BLaER1 treated with 17β-estradiol and CSF1 and Interleukin-3, amounts not matched to agents 10 nM and 100 nM (cell line): ENCODE data around the gene STAU1.
"Not testable (repeated sequence)": the region's sequence is repeated elsewhere in the genome, so short reads cannot be mapped to it uniquely, and the experiment has no call there.

Experiments used
- H3K27ac ChIP-seq, 11 experiments: shearing (Covaris generic); formaldehyde crosslinking; 2 replicates each; pipeline ENCODE4 v1.8.1; 2022
- H3K27me3 ChIP-seq, 11 experiments: shearing (Covaris generic); formaldehyde crosslinking; 2 replicates each; pipeline ENCODE4 v1.8.1; 2022
- H3K36me3 ChIP-seq, 11 experiments: shearing (Covaris generic); formaldehyde crosslinking; 2 replicates each; pipeline ENCODE4 v1.8.1; 2022
- H3K4me1 ChIP-seq, 10 experiments: shearing (Covaris generic); formaldehyde crosslinking; 2 replicates each; pipeline ENCODE4 v1.8.1; 2022
- H3K4me2 ChIP-seq, 11 experiments: shearing (Covaris generic); formaldehyde crosslinking; 2 replicates each; pipeline ENCODE4 v1.8.1; 2022
- H3K4me3 ChIP-seq, 10 experiments: shearing (Covaris generic); formaldehyde crosslinking; 2 replicates each; pipeline ENCODE4 v1.8.1; 2022
- H3K9ac ChIP-seq, 11 experiments: shearing (Covaris generic); formaldehyde crosslinking; 2 replicates each; pipeline ENCODE4 v1.8.1; 2022
- H3K9me3 ChIP-seq, 11 experiments: shearing (Covaris generic); formaldehyde crosslinking; replicated peaks in 1 of 11; 2 replicates each; pipeline ENCODE4 v1.8.1; 2022
- H4K20me1 ChIP-seq, 11 experiments: shearing (Covaris generic); formaldehyde crosslinking; 2 replicates each; pipeline ENCODE4 v1.8.1; 2022
- Cebpa-rat ChIP-seq, 11 experiments: shearing (Covaris generic); IDR thresholded peaks; 2 replicates each; pipeline ENCODE4 v1.8.1; 2022

The STAU1 gene

GRCh38 chr20:49215232-49215631, 27.1 kb upstream of the STAU1 start:
- Histone ChIP-seq H3K9me3 (peaks cover 18 to 21% (median 19%) of the 10 kb centered on the region in 11 experiments), H3K9ac (no peak overlapping the region), H3K4me3 (no peak overlapping the region), H4K20me1 (peaks cover 0 to 5% (median under 1%) of the 10 kb centered on the region in 11 experiments; a peak in 7 of 22 replicates), H3K36me3 (peaks cover 0 to 1% (median 0%) of the 10 kb centered on the region in 11 experiments; a peak in 2 of 22 replicates), H3K27me3 (no peaks in the 10 kb centered on the region), H3K4me1 (peaks cover 9 to 17% (median 13%) of the 10 kb centered on the region in 10 experiments), H3K27ac (no peak overlapping the region), H3K4me2 (no peak overlapping the region)
- TF ChIP-seq Cebpa-rat (IDR thresholded peaks at IDR 0.05) = no peak

GRCh38 chr20:49214571-49214970, 26.4 kb upstream of the STAU1 start:
- Histone ChIP-seq H3K27ac (no peak overlapping the region), H3K27me3 (no peaks in the 10 kb centered on the region), H3K4me2 (no peak overlapping the region), H4K20me1 (no peaks in the 10 kb centered on the region; a peak in 1 of 22 replicates), H3K4me1 (peaks cover 4 to 13% (median 10%) of the 10 kb centered on the region in 10 experiments; a peak in 17 of 20 replicates), H3K4me3 (no peak overlapping the region), H3K36me3 (no peaks in the 10 kb centered on the region), H3K9me3 (peaks cover 25 to 27% (median 26%) of the 10 kb centered on the region in 11 experiments), H3K9ac (no peak overlapping the region)
- TF ChIP-seq Cebpa-rat (IDR thresholded peaks at IDR 0.05) = no peak

- Histone ChIP-seq H4K20me1 (no peaks in the 10 kb centered on the region), H3K4me3 (no peak overlapping the region), H3K27ac (no peak overlapping the region), H3K9me3 (peaks cover 32 to 39% (median 34%) of the 10 kb centered on the region in 11 experiments), H3K4me1 (no peaks in the 10 kb centered on the region), H3K9ac (no peak overlapping the region), H3K36me3 (no peaks in the 10 kb centered on the region), H3K27me3 (no peaks in the 10 kb centered on the region), H3K4me2 (no peak overlapping the region)
- no peak for TF ChIP-seq Cebpa-rat (IDR thresholded peaks at IDR 0.05)
Measured at GRCh38 chr20:49210757-49211110, 22.6 kb upstream of the STAU1 start.

- H3K36me3 ChIP-seq = no peaks in the 10 kb centered on the region
- TF ChIP-seq Cebpa-rat (IDR thresholded peaks at IDR 0.05) = no peak
- H3K9ac ChIP-seq = no peak overlapping the region
- H3K27me3 ChIP-seq = no peaks in the 10 kb centered on the region
- no peak overlapping the region for H3K4me3 ChIP-seq
- H3K4me2 ChIP-seq = no peak overlapping the region
- no peak overlapping the region for H3K27ac ChIP-seq
- no peaks in the 10 kb centered on the region for H4K20me1 ChIP-seq
- H3K9me3 ChIP-seq = peaks cover 32 to 39% (median 34%) of the 10 kb centered on the region in 11 experiments
- H3K4me1 ChIP-seq = no peaks in the 10 kb centered on the region
Measured at GRCh38 chr20:49210101-49210756, 22.1 kb upstream of the STAU1 start.

- H4K20me1 ChIP-seq = no peaks in the 10 kb centered on the region
- H3K27me3 ChIP-seq = no peaks in the 10 kb centered on the region
- H3K4me1 ChIP-seq = no peaks in the 10 kb centered on the region
- no peak for TF ChIP-seq Cebpa-rat (IDR thresholded peaks at IDR 0.05)
- H3K36me3 ChIP-seq = no peaks in the 10 kb centered on the region
- no peak overlapping the region for H3K27ac ChIP-seq
- peaks cover 32 to 37% (median 33%) of the 10 kb centered on the region in 11 experiments for H3K9me3 ChIP-seq
- no peak overlapping the region for H3K9ac ChIP-seq
- no peak overlapping the region for H3K4me2 ChIP-seq
- no peak overlapping the region for H3K4me3 ChIP-seq
Measured at GRCh38 chr20:49207076-49207475, 18.9 kb upstream of the STAU1 start.

- Histone ChIP-seq H3K9me3 (peaks cover 0 to 5% (median under 1%) of the 10 kb centered on the region in 11 experiments; a peak in 6 of 22 replicates), H3K4me3 (no peak overlapping the region), H4K20me1 (no peaks in the 10 kb centered on the region), H3K4me1 (no peaks in the 10 kb centered on the region), H3K9ac (no peak overlapping the region), H3K4me2 (no peak overlapping the region), H3K27ac (no peak overlapping the region), H3K36me3 (no peaks in the 10 kb centered on the region), H3K27me3 (no peaks in the 10 kb centered on the region)
- TF ChIP-seq Cebpa-rat (IDR thresholded peaks at IDR 0.05) = no peak
Measured at GRCh38 chr20:49203746-49204145, 15.6 kb upstream of the STAU1 start.

GRCh38 chr20:49203011-49203410, 14.9 kb upstream of the STAU1 start:
- TF ChIP-seq Cebpa-rat (IDR thresholded peaks at IDR 0.05) = no peak
- H3K27me3 ChIP-seq = no peaks in the 10 kb centered on the region
- H3K4me2 ChIP-seq = no peak overlapping the region
- H3K4me3 ChIP-seq = no peak overlapping the region
- no peak overlapping the region for H3K27ac ChIP-seq
- H4K20me1 ChIP-seq = no peaks in the 10 kb centered on the region
- peaks cover 0 to 5% (median 0%) of the 10 kb centered on the region in 11 experiments; a peak in 3 of 22 replicates for H3K9me3 ChIP-seq
- no peaks in the 10 kb centered on the region for H3K4me1 ChIP-seq
- H3K36me3 ChIP-seq = no peaks in the 10 kb centered on the region
- no peak overlapping the region for H3K9ac ChIP-seq

- Histone ChIP-seq H3K27ac (no peak overlapping the region), H3K9me3 (peaks cover 0 to 5% (median 0%) of the 10 kb centered on the region in 11 experiments; a peak in 1 of 22 replicates), H3K4me3 (no peak overlapping the region), H3K27me3 (no peaks in the 10 kb centered on the region), H3K4me2 (no peak overlapping the region), H3K36me3 (no peaks in the 10 kb centered on the region), H3K9ac (no peak overlapping the region), H3K4me1 (no peaks in the 10 kb centered on the region), H4K20me1 (no peaks in the 10 kb centered on the region)
- TF ChIP-seq Cebpa-rat (IDR thresholded peaks at IDR 0.05) = no peak
Measured at GRCh38 chr20:49199729-49200293, 11.7 kb upstream of the STAU1 start.

- H3K4me2 ChIP-seq, H3K27me3 ChIP-seq, H3K27ac ChIP-seq, H3K4me3 ChIP-seq, H3K9ac ChIP-seq, H4K20me1 ChIP-seq, H3K4me1 ChIP-seq, H3K36me3 ChIP-seq, H3K9me3 ChIP-seq: not testable (repeated sequence)
Measured at GRCh38 chr20:49192944-49193518, 4.9 kb upstream of the STAU1 start.
